GM12801 (cell line): ENCODE results near the gene TMEM232.

Experiments
- TF ChIP-seq, protein P1 (sequence below): IDR thresholded peaks from one replicate; pipeline ENCODE4 v1.5.1; 2011; ENCODE audit warnings: control low read depth; ENCODE audit not compliant: insufficient read length; ENCODE audit errors: extremely low read depth

TMEM232 gene

DNA sequence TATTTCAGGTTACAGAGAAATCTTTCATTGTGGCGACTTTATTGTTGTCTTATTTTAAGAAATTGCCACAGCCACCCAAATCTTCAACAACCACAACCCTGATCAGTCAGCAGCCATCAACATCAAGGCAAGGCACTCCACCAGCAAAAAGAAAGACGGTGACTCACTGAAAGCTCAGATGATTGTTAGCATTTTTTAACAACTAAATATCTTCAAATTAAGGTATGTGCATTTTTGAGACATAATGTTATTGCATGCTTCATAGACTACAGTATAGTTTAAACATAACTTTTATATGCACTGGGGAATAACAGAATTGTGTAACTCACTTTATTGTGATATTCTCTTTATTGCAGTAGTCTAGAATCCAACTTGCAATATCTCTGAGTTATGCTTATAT lies 263.4 kb downstream of the TMEM232 start:
- TF ChIP-seq, protein P1, sequence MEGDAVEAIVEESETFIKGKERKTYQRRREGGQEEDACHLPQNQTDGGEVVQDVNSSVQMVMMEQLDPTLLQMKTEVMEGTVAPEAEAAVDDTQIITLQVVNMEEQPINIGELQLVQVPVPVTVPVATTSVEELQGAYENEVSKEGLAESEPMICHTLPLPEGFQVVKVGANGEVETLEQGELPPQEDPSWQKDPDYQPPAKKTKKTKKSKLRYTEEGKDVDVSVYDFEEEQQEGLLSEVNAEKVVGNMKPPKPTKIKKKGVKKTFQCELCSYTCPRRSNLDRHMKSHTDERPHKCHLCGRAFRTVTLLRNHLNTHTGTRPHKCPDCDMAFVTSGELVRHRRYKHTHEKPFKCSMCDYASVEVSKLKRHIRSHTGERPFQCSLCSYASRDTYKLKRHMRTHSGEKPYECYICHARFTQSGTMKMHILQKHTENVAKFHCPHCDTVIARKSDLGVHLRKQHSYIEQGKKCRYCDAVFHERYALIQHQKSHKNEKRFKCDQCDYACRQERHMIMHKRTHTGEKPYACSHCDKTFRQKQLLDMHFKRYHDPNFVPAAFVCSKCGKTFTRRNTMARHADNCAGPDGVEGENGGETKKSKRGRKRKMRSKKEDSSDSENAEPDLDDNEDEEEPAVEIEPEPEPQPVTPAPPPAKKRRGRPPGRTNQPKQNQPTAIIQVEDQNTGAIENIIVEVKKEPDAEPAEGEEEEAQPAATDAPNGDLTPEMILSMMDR: no peak

DNA sequence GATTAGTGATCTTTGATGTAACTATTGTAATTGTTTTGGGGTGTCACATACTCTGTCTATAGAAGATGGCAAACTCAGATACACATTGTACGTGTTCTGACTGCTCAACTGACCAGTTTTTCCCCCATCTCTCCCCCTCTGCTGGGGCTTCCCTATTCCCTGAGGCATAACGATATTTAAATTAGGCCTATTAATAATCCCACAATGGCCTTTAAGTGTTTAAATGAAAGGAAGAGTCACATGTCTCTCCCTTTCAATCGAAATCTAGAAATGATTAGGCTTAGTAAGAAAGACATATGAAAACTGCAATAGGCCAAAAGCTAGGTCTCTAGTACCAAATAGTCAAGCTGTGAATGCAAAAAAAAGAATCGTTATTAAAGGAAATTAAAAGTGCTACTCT lies 265.6 kb downstream of the TMEM232 start:
- TF ChIP-seq, protein P1: no peak

DNA sequence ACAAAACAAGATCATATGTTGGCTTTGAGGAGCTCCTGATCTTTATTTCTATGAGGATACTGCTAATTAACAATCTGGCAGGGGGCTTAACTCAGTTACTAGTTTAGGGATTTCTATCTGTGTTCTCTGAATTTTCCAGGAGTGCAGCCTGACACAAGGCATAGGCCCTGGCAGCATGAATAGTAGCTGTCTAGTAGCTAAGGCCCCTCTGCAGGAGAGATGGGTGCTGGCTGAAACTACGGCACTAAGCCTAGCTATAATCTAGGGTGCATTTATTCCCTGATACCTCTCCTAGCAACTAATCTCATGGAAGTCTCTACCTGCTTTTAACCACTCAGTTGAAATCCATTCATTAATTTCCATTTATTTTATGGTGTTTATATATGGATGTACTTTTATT lies 268.2 kb downstream of the TMEM232 start:
- TF ChIP-seq, protein P1: no peak

DNA sequence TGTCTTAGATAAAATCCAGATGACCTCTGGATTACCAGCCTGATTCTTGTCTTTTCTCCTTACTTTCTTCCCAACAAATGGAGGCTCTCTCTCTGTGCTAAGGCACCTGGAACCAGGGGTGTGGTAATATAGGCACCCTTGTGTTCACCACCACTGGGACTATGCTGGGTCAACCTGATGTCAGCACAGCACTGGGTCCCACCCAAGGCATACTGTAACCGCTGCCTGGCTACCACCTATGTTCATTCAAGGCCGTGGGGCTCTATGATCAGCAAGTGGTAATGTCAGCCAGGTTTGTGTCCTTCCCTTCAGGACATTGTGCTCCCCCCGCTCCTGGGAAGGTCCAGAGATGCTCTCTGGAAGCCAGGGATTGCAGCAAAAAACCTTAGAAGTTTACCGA lies 283.6 kb downstream of the TMEM232 start:
- TF ChIP-seq, protein P1: no peak

DNA sequence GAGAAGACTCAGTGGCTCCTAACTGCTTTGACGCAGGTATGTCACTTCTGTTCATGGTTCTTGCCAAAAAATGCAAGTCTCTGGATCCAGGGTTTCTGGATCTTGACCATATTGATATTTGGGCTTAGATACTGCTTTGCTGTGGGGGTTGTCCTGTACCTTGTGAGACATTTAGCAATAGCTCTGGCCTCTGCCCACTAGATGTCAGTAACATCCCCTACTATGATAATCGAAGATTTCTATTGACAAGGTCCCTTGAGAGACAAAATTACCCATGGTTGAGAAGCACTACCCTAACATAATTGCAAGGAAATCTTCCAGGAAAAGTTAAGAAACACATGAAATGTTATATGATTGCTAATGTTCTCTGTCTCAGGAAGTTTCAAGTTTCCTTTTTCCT lies 285.4 kb downstream of the TMEM232 start:
- TF ChIP-seq, protein P1: no peak

DNA sequence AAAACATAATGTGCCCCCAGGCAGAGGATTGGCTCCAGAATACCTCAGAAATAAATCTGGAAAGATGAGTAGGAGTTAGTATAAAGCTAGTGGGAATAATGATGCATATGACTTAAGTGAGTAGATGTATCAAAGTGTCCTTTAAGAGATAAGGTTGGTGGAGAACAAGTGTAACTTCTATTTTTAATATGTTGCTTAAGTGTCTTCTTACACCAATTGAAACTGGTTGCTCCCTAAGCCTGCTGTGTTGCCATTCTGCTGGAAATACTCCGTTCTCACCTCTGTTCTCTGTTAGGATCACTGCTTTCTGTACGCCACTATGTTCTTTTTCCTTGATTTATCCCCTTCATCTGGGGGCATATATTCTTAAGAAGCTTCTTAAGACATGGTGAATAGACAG lies 286.4 kb downstream of the TMEM232 start:
- TF ChIP-seq, protein P1: no peak

DNA sequence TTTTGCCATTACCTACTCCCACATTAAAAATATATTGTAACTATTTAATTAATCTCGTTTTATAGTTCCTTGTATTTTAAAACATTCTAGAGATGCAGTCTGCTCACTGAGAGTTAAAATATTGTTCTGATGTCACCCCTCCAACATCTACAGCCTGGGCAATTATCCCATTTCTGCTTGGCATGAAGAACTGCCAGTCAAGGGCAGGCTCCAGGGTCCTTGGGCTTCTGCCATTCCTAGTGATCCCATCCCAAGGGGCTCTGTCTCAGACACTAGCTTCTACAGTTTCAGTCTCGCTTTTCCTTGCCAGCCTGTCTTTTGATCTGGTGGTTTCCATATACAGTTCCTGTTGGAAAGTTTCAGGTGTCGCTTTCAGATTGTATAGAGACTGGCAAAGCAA lies 287.2 kb downstream of the TMEM232 start:
- TF ChIP-seq, protein P1: no peak

DNA sequence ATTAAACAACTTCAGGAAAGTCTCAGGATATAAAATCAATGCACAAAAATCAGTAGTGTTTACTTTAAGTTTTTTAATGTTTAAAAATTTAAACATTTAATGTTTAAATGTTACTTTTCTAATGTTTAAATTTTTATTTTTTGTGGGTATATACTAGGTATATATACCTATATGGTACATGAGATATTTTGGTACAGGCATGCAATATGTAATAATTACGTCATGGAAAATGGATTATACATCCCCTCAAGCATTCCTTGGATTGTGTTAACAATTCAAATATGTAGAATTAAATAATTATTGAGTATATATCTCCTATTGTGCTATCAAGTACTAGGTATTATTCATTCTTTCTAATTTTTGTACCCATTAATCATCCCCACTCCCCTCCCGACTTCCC lies 291.3 kb downstream of the TMEM232 start:
- TF ChIP-seq, protein P1: no peak
